GM21619 (cell line): ENCODE results near the gene PCDHGA1.

Experiments
- ATAC-seq: cut with Tn5 transposase; IDR thresholded peaks from one replicate; pipeline ENCODE4 v1.9.1; 2021; ENCODE audit not compliant: unreplicated experiment

The PCDHGA1 gene

DNA sequence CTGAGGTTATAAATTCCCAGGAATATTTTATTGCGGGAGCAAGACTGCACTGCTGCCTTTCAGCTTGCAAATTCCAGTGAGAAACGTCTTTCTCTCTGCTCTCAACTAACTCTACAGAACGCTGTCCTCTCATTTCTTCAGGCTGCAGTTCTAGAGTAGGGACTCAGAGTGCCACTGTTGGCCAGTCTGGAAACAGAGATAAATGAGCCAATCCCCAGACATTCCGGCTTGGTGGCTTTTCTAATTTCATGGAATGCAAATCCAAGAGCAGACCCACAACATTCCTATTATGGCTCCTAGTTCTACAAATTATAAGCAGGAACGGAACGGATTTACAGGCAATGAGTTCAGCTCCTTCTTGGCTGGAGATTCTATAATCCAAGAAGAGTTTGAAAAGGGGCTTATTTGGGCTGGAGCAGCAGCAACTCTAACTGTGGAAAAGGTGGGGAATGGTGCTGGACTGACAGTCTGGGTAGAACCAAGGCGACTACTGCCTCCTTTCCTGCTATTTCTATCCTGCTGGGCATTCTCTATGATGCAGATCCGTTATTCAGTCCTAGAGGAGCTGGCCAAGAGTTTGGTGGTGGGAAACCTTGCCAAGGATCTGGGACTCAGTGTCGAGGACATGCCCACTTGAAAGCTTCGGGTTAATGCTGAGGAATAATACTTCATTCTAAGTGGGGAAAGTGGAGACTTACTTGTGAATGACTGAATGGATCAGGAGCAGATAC, 109.3 kb downstream of the PCDHGA1 start:
- no peak for ATAC-seq

DNA sequence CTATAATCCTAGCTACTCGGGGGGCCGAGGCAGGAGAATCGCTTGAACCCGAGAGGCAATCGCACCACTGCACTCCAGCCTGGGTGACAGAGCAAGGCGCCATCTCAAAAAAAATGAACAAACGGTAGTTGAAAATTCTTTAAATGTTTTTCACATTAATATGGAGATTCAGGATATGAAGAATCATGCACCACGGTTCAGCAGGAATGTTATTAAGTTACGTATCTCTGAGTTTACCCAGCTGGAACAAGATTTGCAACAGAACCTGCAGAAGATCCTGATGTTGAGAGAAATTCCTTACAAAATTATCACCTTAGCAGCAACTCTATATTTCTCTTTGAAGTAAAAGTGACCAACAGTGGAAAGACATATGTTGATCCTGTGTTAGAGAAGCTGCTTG, 110.0 kb downstream of the PCDHGA1 start:
- ATAC-seq, result no peak

DNA sequence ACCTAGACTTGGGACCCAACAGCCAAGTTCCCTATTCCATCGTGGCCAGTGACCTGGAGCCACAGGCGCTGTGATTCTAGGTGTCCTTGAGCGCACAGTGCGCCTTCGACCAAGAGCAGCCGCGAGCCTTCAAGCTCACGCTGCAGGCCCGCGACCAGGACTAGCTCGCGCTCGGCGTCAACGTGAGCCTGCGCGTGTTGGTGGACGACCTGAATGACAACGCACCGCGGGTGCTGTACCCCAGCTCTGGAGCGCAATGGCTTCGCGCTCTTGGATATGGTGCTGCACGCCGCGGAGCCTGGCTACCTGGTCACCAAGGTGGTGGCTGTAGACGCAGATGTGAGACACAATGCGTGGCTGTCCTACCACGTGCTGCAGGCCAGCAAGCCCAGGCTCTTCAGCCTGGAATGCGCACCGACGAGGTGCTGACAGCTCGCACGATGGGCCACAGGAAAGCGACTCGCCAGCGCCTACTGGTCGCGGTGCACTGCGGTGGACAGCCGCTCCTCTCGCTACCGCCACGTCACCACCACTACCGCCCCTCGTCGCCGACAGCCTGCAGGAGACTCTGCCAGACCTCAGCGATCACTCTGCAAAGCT, 111.4 kb downstream of the PCDHGA1 start:
- no peak for ATAC-seq

DNA sequence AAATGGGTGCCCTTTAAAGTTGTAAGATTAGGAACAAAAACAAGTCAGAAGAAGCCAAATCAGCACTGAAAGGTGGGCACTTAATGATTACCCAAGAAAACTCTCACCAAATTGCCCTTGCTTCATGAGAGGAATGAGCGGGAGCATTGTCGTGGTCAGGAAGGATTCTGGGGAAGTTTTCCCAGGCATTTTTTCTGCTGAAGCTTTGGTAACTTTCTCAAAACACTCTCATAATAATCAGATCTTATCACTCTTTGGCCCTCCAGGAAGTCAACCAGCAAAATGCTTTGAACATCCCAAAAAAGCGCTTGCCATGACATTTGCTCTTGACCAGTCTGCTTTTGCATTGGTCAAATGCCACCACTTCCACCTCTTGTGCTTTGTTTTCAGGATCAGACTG, 135.0 kb downstream of the PCDHGA1 start:
- no peak for ATAC-seq

DNA sequence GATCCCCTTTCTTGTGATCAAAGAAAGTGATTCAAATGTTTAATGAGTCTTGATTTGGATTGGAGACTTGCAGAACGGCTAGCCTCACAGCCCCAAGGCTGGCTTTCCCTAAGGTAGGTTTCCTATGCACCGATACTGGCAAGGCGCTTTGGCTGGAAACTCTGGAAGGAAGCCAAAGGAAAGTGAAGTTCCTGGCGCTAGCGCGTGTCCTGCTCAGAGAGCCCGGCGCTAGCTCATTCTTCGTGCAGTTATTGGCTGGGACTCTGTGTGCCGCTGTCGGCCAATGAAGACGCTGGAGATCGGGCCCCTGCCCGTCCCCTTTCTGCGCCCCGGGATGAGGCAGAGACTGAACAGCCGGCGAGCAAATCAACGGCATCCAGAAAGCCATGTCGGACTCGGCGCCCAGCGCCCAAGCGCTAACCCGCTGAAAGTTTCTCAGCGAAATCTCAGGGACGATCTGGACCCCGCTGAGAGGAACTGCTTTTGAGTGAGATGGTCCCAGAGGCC, 145.4 kb downstream of the PCDHGA1 start, which contains the start of gene PCDHGC3:
Gene PCDHGC3 (plus strand): TSS at position 342 of the 507 bp plus-strand sequence. CDS start 151 bp downstream, at position 493.
- peak; percentile 98 for ATAC-seq

DNA sequence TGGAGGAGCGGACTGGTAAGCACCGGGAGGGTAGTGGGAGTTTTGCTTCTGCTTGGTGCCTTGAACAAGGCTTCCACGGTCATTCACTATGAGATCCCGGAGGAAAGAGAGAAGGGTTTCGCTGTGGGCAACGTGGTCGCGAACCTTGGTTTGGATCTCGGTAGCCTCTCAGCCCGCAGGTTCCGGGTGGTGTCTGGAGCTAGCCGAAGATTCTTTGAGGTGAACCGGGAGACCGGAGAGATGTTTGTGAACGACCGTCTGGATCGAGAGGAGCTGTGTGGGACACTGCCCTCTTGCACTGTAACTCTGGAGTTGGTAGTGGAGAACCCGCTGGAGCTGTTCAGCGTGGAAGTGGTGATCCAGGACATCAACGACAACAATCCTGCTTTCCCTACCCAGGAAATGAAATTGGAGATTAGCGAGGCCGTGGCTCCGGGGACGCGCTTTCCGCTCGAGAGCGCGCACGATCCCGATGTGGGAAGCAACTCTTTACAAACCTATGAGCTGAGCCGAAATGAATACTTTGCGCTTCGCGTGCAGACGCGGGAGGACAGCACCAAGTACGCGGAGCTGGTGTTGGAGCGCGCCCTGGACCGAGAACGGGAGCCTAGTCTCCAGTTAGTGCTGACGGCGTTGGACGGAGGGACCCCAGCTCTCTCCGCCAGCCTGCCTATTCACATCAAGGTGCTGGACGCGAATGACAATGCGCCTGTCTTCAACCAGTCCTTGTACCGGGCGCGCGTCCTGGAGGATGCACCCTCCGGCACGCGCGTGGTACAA, 146.0 kb downstream of the PCDHGA1 start:
- ATAC-seq, result peak; percentile 23

DNA sequence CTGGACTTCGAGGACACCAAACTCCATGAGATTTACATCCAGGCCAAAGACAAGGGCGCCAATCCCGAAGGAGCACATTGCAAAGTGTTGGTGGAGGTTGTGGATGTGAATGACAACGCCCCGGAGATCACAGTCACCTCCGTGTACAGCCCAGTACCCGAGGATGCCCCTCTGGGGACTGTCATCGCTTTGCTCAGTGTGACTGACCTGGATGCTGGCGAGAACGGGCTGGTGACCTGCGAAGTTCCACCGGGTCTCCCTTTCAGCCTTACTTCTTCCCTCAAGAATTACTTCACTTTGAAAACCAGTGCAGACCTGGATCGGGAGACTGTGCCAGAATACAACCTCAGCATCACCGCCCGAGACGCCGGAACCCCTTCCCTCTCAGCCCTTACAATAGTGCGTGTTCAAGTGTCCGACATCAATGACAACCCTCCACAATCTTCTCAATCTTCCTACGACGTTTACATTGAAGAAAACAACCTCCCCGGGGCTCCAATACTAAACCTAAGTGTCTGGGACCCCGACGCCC, 146.8 kb downstream of the PCDHGA1 start:
- no peak for ATAC-seq

DNA sequence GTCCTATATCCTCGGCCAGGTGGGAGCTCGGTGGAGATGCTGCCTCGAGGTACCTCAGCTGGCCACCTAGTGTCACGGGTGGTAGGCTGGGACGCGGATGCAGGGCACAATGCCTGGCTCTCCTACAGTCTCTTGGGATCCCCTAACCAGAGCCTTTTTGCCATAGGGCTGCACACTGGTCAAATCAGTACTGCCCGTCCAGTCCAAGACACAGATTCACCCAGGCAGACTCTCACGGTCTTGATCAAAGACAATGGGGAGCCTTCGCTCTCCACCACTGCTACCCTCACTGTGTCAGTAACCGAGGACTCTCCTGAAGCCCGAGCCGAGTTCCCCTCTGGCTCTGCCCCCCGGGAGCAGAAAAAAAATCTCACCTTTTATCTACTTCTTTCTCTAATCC, 147.5 kb downstream of the PCDHGA1 start:
- no peak for ATAC-seq

DNA sequence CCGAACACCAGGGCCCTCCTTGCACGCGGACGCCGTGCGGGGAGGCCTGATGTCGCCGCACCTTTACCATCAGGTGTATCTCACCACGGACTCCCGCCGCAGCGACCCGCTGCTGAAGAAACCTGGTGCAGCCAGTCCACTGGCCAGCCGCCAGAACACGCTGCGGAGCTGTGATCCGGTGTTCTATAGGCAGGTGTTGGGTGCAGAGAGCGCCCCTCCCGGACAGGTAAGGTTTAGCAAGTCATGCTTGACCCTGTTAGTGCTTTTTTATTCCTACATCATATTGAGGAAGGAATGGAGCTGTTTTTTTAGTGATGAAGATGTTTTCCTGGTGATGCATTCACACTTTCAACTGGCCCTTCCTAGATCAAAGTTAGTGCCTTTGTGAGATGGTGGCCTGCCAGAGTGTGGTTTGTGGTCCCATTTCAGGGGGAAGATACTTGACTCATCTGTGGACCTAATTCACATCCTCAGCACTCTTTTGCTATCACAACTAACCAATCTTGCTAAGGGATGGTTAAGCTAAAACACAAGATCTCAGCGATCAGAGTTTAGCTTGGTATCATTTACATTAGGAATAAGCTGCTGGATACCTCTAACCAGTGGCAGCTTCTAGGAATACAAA, 148.1 kb downstream of the PCDHGA1 start:
- ATAC-seq, result no peak

DNA sequence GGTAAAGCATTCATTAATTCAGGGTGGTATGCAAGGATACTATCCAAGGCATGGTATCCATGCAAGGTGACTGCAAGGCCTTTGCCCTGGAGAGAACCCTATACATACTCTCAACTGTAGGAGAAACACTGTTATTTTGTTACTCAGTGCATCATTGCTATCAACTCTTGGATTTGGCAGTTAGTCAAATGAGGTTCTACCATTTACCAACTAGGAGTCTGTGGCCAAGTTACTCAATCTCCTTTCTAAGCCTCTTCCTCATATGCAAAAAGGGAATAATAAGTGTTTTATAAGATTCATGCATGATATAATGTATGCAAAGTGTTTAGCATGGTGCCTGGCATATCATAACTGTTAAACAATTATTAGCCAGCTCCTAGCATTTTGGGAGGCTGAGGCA, 149.5 kb downstream of the PCDHGA1 start:
- no peak for ATAC-seq

DNA sequence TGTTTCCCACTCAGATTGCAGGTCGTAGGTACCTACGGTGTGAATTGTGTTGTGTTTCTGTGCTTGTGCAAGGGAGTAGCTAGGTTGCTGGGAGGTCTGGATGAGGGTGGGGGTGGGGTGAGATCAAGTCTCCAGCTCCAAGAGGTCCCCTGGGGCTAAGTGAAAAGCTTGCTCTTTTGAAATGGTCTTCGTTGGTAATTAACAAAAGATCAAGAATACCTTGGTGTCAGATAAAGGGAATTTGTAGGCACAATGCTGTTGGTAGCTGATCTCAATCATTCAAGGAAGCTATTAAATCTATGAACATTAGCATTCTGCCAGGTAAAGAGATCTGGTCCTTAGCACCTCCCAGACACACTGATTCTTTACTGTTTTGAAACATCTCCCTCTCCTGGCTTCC, 153.6 kb downstream of the PCDHGA1 start:
- no peak for ATAC-seq

DNA sequence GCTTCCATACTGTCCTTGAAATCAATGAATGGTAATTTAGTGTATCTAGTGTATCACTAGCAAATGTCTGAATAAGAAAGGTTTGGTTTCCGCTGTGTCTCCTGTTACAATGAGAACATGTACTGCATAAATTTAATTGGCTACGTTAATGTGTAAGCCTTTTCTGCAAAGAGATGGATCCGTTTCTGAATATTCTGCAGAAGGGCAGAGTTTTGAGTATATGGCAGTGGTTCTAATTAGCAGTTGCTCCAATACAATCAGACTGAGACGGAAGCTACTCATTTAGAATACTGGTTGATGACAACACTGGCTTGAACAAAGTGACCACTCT, 154.0 kb downstream of the PCDHGA1 start:
- no peak for ATAC-seq

DNA sequence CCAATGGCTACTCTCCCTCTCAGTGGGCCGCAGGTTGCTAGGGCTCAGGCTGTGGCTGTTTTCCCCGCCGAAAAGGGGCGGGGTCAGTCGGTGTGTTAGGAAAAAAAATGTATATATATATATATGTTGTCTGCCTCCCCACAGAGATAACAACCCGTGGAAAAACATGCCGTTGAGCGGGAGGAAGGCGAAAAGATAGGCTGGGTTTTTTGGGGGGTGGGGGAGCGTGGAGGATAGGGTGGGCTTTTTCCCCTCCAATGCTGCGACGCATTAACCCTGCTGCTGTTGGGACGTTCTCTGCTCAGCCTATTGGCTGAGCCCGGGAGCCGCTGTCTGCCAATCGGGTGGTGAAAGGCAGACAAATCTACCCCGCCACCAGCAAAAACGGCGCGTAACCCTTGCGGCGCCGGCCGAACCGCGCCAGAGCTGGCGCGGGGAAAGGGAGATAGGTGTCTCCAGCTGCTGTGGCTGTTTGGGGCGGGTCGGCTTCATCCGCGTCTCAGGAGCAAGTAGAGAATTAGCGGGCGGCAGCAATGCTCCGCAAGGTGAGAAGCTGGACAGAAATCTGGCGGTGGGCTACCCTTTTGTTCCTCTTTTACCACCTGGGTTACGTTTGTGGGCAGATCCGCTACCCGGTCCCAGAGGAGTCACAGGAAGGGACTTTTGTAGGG, 154.5 kb downstream of the PCDHGA1 start, which contains the start of gene PCDHGC4:
Gene PCDHGC4 (plus strand): TSS at position 390 of the 671 bp plus-strand sequence. CDS start 144 bp downstream, at position 534.
- ATAC-seq, result no peak

DNA sequence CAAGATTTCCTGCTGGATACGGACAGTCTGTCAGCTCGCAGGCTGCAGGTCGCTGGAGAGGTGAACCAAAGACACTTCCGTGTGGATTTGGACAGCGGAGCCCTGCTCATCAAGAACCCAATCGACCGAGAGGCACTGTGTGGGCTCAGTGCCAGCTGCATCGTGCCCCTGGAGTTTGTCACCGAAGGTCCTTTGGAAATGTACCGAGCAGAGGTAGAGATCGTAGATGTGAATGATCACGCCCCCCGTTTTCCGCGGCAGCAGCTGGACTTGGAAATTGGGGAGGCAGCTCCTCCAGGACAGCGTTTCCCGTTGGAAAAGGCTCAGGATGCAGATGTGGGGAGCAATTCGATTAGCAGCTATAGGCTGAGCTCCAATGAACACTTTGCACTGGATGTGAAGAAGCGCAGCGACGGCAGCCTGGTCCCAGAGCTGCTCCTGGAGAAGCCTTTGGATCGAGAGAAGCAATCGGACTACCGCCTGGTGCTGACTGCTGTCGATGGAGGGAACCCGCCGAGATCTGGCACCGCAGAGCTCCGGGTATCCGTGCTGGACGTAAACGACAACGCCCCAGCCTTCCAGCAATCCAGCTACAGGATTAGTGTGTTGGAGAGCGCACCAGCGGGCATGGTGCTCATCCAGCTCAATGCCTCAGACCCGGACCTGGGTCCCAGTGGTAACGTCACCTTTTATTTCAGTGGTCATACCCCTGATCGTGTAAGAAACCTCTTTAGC, 155.2 kb downstream of the PCDHGA1 start:
- no peak for ATAC-seq

DNA sequence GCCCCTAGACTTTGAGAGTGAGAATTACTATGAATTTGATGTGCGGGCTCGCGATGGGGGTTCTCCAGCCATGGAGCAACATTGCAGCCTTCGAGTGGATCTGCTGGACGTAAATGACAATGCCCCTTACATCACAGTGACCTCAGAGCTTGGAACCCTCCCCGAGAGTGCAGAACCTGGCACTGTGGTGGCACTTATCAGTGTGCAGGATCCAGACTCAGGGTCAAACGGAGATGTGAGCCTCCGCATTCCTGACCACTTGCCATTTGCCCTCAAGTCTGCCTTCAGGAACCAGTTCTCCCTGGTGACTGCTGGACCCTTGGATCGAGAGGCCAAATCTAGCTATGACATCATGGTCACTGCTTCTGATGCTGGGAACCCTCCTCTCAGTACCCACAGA, 155.8 kb downstream of the PCDHGA1 start:
- ATAC-seq, result no peak

DNA sequence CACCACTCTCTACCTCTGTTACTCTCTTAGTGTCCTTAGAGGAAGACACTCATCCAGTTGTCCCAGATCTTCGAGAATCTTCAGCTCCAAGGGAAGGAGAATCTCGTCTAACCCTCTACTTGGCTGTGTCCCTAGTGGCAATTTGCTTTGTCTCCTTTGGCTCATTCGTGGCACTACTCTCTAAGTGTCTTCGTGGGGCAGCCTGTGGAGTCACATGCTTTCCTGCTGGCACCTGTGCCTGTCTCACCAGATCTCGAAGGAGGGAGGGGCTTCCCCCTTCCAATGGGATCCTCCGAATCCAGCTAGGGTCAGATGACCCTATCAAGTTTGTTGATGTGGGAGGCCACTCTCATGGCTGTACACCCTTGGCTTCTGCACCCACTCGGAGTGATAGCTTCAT, 156.8 kb downstream of the PCDHGA1 start:
- no peak for ATAC-seq

DNA sequence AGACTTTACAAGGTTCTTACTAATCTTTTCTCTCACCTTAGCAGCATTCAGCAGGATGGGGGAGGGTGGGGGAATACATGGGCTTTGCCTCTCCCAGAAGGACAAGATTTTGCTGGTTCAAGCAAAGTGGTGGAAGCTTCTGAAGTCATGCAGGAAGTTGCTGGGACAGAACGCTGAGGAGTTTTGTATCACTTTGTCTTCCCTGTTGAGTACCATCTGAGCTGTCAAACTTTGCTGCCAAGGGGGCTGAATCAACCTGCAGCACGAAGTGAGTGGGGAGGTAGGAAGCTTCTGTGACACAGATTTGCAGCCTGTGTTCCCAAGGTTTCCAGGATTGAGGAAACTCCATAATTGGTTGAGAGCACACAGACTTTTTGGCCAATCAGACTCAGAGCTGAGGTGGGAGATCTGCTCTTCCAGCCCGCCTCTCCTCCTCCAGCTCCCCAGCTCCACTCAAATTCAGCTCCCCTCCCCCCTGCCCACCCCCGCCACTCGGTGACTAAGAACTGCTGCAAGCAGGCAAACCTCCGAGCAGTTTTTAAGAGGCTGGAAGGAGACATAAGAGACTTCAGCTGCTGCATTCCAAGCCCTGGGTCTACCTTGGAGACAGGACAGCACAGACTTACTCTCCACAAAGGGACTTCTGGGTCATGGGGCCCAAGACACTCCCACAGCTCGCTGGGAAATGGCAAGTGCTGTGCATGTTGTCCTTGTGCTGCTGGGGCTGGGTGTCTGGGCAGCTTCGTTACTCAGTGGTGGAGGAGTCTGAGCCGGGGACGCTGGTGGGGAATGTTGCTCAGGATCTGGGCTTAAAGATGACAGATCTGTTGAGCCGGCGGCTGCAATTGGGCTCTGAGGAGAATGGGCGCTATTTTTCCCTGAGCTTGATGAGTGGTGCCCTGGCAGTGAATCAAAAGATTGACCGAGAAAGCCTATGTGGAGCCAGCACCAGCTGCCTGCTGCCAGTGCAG, 158.6 kb downstream of the PCDHGA1 start, which contains the start of gene PCDHGC5:
Gene PCDHGC5 (plus strand): TSS at position 491 of the 971 bp plus-strand sequence. CDS start 160 bp downstream, at position 651.
- ATAC-seq, result no peak

DNA sequence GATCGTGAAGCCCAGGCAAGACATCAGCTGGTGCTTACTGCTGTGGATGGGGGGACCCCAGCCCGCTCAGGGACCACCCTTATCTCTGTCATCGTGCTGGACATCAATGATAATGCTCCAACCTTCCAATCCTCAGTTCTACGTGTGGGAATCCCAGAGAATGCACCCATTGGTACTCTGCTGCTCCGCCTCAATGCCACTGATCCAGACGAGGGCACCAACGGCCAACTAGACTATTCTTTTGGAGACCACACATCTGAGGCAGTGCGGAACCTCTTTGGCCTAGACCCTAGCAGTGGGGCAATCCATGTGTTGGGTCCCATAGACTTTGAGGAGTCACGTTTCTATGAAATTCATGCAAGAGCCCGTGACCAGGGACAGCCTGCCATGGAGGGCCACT, 159.5 kb downstream of the PCDHGA1 start:
- no peak for ATAC-seq
